Transverse colon (tissue), 4 donors: ENCODE data around the gene PPP1R37.

ENCODE experiments used
- EP300 ChIP-seq: sonication (generic); formaldehyde crosslinking; IDR thresholded peaks from one replicate; pipeline ENCODE4 v1.6.1; 2017; ENCODE audit warnings: antibody characterized with exemption, low read depth
- POLR2AphosphoS5 ChIP-seq, 3 donors: sonication (generic); formaldehyde crosslinking; IDR thresholded peaks; one replicate each; pipeline ENCODE4 v1.6.1; 2016; ENCODE audit warnings: antibody characterized with exemption in 3 of 3
- TF ChIP-seq, protein P1 (sequence below), 5 experiments: fragments of 200-600 bp in 3 of 5; fragments of 450-650 bp in 2 of 5; sonication (generic) in 3 of 5; IDR thresholded peaks; 1 replicate in 2 of 5; 2 replicates in 3 of 5; pipeline ENCODE4 v1.5.1; 2016 to 2017; ENCODE audit warnings: antibody characterized with exemption in 5 of 5, inconsistent platforms in 3 of 5, mild to moderate bottlenecking in 2 of 5, moderate library complexity in 1 of 5

DNA sequence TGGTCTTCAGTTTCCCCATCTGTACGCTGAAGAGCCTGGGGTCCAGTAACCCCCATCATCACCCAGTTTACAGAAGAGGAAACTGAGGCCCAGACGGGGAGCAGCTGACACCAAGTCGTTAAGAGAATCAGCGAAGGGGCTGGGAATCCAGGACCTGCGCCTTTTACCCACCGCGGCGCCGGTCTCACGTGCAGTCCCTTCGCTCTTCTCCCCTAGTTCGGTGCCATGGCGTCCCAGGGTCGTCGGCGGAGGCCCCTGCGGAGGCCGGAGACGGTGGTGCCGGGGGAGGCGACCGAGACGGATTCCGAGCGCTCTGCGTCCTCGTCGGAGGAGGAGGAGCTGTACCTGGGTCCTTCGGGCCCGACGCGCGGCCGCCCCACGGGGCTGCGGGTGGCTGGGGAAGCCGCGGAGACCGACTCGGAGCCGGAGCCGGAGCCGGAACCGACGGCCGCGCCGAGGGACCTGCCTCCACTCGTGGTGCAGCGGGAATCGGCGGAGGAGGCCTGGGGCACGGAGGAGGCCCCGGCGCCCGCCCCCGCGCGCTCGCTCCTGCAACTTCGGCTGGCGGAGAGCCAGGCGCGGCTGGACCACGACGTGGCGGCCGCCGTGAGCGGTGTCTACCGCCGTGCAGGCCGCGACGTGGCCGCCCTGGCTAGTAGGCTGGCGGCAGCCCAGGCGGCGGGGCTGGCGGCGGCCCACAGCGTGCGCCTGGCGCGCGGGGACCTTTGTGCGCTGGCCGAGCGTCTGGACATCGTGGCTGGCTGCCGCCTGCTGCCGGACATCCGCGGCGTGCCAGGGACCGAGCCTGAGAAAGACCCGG is 86.3 kb downstream of the PPP1R37 start:
- TF ChIP-seq, protein P1, sequence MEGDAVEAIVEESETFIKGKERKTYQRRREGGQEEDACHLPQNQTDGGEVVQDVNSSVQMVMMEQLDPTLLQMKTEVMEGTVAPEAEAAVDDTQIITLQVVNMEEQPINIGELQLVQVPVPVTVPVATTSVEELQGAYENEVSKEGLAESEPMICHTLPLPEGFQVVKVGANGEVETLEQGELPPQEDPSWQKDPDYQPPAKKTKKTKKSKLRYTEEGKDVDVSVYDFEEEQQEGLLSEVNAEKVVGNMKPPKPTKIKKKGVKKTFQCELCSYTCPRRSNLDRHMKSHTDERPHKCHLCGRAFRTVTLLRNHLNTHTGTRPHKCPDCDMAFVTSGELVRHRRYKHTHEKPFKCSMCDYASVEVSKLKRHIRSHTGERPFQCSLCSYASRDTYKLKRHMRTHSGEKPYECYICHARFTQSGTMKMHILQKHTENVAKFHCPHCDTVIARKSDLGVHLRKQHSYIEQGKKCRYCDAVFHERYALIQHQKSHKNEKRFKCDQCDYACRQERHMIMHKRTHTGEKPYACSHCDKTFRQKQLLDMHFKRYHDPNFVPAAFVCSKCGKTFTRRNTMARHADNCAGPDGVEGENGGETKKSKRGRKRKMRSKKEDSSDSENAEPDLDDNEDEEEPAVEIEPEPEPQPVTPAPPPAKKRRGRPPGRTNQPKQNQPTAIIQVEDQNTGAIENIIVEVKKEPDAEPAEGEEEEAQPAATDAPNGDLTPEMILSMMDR (IDR thresholded peaks at IDR 0.05) = no peak
- TF ChIP-seq EP300 = no peak
- TF ChIP-seq POLR2AphosphoS5 (IDR thresholded peaks at IDR 0.05) = no peak
